ENCODE data around the gene ABCA5.

DNA sequence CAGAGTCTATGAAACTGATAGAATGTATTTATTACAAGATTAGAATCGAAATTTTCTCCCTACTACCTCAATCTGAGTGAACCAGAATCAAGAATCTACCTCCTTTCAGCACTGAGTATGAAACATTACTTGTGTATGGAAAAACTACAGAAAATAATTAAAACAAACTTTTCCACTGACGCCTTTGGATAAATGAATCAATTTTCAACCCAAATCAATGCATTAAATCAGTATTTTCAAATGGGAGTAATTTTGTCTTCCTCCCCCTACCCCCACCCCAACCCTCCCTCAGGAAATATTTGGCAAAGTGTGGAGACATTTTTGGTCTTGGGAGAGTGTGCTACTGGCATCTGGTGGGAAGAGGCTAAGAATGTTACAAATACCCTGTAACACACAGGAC is 90.5 kb downstream of the ABCA5 start:
- no peak for TF ChIP-seq CTCF (IDR thresholded peaks at IDR 0.05)
- no peak for TF ChIP-seq POLR2AphosphoS5 (IDR thresholded peaks at IDR 0.05)
